ENCODE data around the gene PCSK2. TPM values are rescaled to one million over a fixed set of nuclear protein-coding genes. Genes with fewer than 3 reads are reported as not detected.

The PCSK2 gene
- total and polyA plus RNA-seq, 2 of the 8 experiments (the other 6 are each of a cell fraction or from before 2014, with no cell fraction given): 1.9 to 4.2 TPM

- Histone ChIP-seq H3K79me2 (ENCODE audit: control insufficient read depth in 1 of 2, insufficient read depth in 2 of 2, low read length in 2 of 2) (no peaks in the 10 kb centered on the region), H3K9me3 (ENCODE audit: insufficient read depth in 2 of 2, low read depth in 1 of 2, low read length in 1 of 2) (no peaks in the 10 kb centered on the region), H3K27ac (ENCODE audit: low read depth, low read length) (no peak overlapping the region), H3K4me2 (ENCODE audit: insufficient read depth in 1 of 2, low read depth in 2 of 2, low read length in 2 of 2) (no peak overlapping the region), H3K23me2 (ENCODE audit: low read depth, low read length) (no peaks in the 10 kb centered on the region), H2BK120ac (replicated peaks; ENCODE audit: low read depth, low read length) (no peak overlapping the region), H3K9ac (replicated peaks in 1 of 4; ENCODE audit: extremely low read depth in 1 of 4, low read depth in 3 of 4, low read length in 3 of 4) (no peak overlapping the region), H3K4me1 (replicated peaks in 1 of 4; ENCODE audit: control insufficient read depth in 3 of 4, insufficient read depth in 4 of 4, low read length in 3 of 4) (no peaks in the 10 kb centered on the region), H3K79me1 (ENCODE audit: low read depth, low read length) (no peaks in the 10 kb centered on the region), H4K91ac (replicated peaks; ENCODE audit: insufficient read length, low read length) (no peak overlapping the region), H4K8ac (ENCODE audit: extremely low read depth, insufficient read depth, low read length) (no peak overlapping the region), H2BK5ac (ENCODE audit: low read depth, low read length) (no peak overlapping the region), H3K27me3 (replicated peaks in 1 of 4; ENCODE audit: control insufficient read depth in 3 of 4, extremely low read depth in 1 of 4, insufficient read depth in 3 of 4, low read length in 3 of 4) (no peaks in the 10 kb centered on the region), H2AFZ (ENCODE audit: low read length) (no peak overlapping the region), H4K5ac (ENCODE audit: insufficient read length, low read depth, low read length) (no peak overlapping the region), H2AK5ac (ENCODE audit: low read depth, low read length) (no peak overlapping the region), H2BK20ac (ENCODE audit: low read length) (no peak overlapping the region), H3K23ac (ENCODE audit: insufficient read length) (no peak overlapping the region), H2BK12ac (ENCODE audit: low read depth, low read length) (no peak overlapping the region), H3K4me3 (ENCODE audit: extremely low read depth in 1 of 4, insufficient read depth in 2 of 4, low read depth in 3 of 4, low read length in 4 of 4) (no peak overlapping the region), H3K36me3 (ENCODE audit: control insufficient read depth in 2 of 4, insufficient read depth in 4 of 4, low read length in 3 of 4) (no peaks in the 10 kb centered on the region), H3K4ac (replicated peaks; ENCODE audit: insufficient read length, low read depth, low read length) (no peak overlapping the region), H4K20me1 (replicated peaks in 1 of 2; ENCODE audit: control insufficient read depth in 1 of 2, insufficient read depth in 2 of 2, low read length in 2 of 2) (no peaks in the 10 kb centered on the region), H3K14ac (ENCODE audit: insufficient read length) (no peak overlapping the region), H2BK15ac (ENCODE audit: low read length) (no peak overlapping the region), H3K18ac (ENCODE audit: extremely low read depth, low read length) (no peak overlapping the region), H3K56ac (replicated peaks; ENCODE audit: insufficient read length, low read depth, low read length) (no peak overlapping the region)
- TF ChIP-seq FOSL1 (IDR thresholded peaks at IDR 0.05; ENCODE audit: insufficient read depth, low read depth, low read length) (no peak), RAD21 (IDR thresholded peaks at IDR 0.05 in 1 of 2, conservative IDR thresholded peaks at IDR 0.05 in 1 of 2; ENCODE audit: low read depth in 2 of 2, low read length in 2 of 2) (no peak), YY1 (IDR thresholded peaks at IDR 0.05; ENCODE audit: low read depth, low read length) (no peak), PHF8 (conservative IDR thresholded peaks at IDR 0.05; ENCODE audit: low read depth, low read length) (no peak), SUZ12 (IDR thresholded peaks at IDR 0.05; ENCODE audit: low read length) (no peak), SIX5 (IDR thresholded peaks at IDR 0.05; ENCODE audit: low read depth, low read length) (no peak), TEAD4 (IDR thresholded peaks at IDR 0.05; ENCODE audit: low read depth, low read length) (no peak)
- DNase-seq (ENCODE audit: low read depth in 1 of 2, low spot score in 2 of 2): no peak
- CTCF ChIA-PET (ENCODE audit: partially characterized antibody): interaction anchor here (0.9 to 4.2 kb wide), 5 partner anchors 8 to 147 kb away, joined by 3 to 35 read pairs (median 5); no protein-coding TSS in a partner anchor
- 83% methylated on average over 4 of the region's 4 CpGs; no CpG with 5 or more reads in 1 of the 2 experiments for WGBS, 2 experiments (ENCODE audit: extremely low coverage in 1 of 2, insufficient coverage in 1 of 2, insufficient read length in 1 of 2, insufficient replicate concordance in 2 of 2, low coverage in 1 of 2, low lambda C conversion rate in 2 of 2, missing lambda C conversion rate in 1 of 2)
- FAIRE-seq: no peak
- POLR2A ChIA-PET (ENCODE audit: partially characterized antibody): no interaction called here
These were observed 69.2 kb downstream of the PCSK2 start for GRCh38 chr20:17295991-17296390.

All from H1 (cell line).